Stimulated activated CD8-positive, alpha-beta memory T cell treated with anti-CD3 and anti-CD28 coated beads, Interleukin-2, amount 100 ng/mL, for 1 hour (primary cell): ENCODE data around the gene PRPF31.
"Not testable (repeated sequence)": the region's sequence is repeated elsewhere in the genome, so short reads cannot be mapped to it uniquely, and the experiment has no call there.

ENCODE experiments used
- DNase-seq, 2 donors: peaks; one replicate each; pipeline ENCODE4 v3.0.0-alpha.2; 2020; ENCODE audit warnings: low read depth in 2 of 2

The PRPF31 gene

GRCh38 chr19:54162884-54163283 is 47.3 kb downstream of the PRPF31 start:
- DNase-seq = no peak

GRCh38 chr19:54164369-54165068 is 49.0 kb downstream of the PRPF31 start:
- DNase-seq = no peak

DNA sequence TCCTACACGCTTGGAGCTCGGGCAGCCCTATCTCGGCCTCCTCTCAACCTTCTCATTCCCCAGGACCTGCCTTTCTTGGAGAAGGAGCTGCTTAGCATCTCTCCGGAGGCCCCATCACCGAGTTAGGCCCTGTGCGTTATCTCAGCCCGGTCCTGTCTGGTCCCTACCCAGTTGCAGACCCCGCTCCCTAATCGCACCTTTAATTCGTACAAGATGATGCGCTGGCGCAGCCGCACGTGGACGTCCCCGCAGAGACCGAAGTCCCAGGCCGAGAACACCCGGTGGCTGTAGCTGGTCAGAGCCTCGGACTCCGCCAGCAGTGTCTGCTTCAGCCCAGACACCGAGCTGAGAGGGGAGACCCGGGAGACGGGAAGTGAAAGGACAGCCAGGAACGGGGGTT is 49.7 kb downstream of the PRPF31 start:
- DNase-seq = no peak

- DNase-seq = peak; percentile 81 to 87
Observed at GRCh38 chr19:54168174-54168917, 52.8 kb downstream of the PRPF31 start.

DNA sequence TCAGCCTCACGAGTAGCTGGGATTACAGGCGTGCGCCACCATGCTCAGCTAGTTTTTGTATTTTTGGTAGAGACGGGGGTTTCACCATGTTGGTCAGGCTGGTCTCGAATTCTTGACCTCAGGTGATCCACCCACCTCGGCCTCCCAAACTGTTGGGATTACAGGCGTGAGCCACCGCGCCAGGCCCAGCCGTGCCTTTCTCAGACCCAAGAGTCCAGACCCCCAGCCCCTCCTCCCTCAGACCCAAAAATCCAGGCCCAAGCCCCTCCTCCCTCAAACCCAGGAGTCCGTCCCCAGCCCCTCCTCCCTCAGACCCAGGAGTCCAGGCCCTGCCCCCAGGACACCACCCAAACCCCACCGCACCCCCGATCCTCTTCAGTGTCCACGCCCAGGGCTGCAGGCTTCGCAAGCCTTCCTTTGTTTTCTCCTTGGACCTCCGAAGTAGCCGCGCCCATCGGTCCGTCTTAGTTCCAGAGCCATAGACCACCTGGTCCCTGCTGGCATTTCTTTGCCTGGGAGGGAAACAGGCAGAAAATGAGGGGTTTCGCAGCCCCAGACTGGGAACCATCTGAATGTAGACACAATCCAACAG is 53.7 kb downstream of the PRPF31 start:
- no peak for DNase-seq

GRCh38 chr19:54171736-54172431 is 56.3 kb downstream of the PRPF31 start:
- not testable (repeated sequence) for DNase-seq

GRCh38 chr19:54172471-54173358 is 57.2 kb downstream of the PRPF31 start, which contains the start of gene TMC4:
TSS of gene TMC4 (minus strand) at chr19:54173160. CDS start at chr19:54173117, 43 bp downstream.
- no peak for DNase-seq

DNA sequence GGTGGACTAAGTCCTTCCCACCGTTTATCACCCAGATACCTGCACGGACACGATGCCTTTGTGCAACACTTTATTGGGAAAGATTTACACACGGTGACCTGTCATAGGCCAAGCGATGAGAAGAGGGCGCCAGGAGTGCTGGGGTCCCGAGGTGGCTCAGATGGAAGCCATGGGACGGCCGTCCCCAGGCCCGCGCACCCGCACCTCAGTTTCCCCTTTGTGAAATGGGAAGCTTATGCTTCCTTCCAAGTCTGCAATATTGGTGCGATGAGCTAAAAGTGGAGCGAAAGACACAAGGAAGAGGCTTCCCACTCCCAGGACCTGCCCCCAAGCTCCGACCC is 57.8 kb downstream of the PRPF31 start:
- no peak for DNase-seq

DNA sequence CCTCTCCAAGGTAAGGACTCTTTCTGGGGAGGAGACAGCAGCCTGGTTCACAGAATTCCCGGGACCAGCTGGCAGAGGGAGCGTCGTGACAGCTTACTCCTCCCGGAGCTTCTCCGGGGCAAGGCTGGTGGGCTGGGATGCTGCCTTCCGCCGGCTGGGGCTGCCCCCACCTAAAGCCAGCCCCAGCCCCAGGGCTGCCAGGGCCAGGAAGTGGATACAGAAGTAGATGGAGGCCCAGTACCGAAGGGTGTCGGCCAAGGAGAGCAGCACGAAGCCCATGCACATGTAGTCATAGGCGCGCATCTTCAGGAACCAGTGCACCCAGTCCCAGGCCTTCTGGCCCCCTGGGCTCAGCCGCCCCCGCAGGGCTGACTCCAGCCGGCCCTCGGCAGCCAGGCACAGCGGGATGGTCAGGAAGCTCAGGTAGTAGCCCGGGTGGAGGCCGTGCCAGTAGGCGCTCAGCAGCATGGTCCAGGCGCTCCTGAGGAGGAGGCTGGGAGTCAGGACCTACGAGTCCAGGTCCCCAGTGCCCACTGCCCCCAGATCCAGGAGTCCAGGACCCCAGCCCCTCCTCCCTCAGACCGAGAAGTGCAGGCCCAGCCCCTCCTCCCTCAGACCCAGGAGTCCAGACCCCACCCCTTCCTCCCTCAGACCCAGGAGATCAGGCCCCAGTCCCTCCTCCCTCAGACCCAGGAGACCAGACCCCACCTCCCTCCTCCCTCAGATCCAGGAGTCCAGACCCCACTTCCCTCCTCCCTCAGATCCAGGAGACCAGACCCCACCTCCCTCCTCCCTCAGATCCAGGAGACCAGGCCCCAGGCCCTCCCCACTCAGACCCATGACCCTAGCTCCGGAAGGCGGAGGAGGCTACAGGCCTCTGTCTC is 58.6 kb downstream of the PRPF31 start:
- no peak for DNase-seq

- DNase-seq = no peak
Observed at GRCh38 chr19:54178581-54179261, 63.2 kb downstream of the PRPF31 start.

- DNase-seq = no peak
Observed at GRCh38 chr19:54179262-54179852, 63.8 kb downstream of the PRPF31 start.

- no peak for DNase-seq
Observed at GRCh38 chr19:54179921-54180461, 64.4 kb downstream of the PRPF31 start.

- DNase-seq = no peak
Observed at GRCh38 chr19:54180691-54181091, 65.1 kb downstream of the PRPF31 start.
